GM11168 (cell line): ENCODE data around the gene KRT17.
"Not testable (repeated sequence)": the region's sequence is repeated elsewhere in the genome, so short reads cannot be mapped to it uniquely, and the experiment has no call there.

Experiments
- in situ Hi-C: fragments of 300-500 bp; cut with MboI; formaldehyde crosslinking; loops from one replicate; pipeline ENCODE4 v1.12.0; 2022; ENCODE audit warnings: low sequenced_read_pairs; ENCODE audit not compliant: unreplicated experiment

The KRT17 gene

DNA sequence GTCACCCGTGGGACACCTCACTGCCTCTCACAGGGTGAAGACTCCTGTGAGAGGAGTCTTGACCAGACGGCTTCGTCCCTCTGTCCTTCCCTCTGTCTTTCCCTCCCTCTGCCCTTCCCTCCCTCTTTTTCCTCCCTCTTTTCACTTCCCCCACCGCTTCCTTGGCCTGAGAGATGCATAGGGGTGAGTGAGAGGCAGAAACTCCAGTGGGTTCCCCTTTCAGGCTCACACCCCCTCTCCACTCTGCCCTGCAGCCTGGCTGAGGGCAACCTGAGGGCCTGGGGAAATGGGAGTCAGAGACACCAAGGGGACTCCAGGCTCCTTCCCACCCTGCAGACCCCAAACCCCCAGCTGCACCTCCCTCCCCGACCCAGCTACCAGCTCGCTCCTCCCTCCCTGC, 14.6 kb upstream of the KRT17 start:
- in situ Hi-C loops = no loop called here

- in situ Hi-C loops = no loop called here
These were observed 13.8 kb upstream of the KRT17 start for GRCh38 chr17:41638194-41638593.

DNA sequence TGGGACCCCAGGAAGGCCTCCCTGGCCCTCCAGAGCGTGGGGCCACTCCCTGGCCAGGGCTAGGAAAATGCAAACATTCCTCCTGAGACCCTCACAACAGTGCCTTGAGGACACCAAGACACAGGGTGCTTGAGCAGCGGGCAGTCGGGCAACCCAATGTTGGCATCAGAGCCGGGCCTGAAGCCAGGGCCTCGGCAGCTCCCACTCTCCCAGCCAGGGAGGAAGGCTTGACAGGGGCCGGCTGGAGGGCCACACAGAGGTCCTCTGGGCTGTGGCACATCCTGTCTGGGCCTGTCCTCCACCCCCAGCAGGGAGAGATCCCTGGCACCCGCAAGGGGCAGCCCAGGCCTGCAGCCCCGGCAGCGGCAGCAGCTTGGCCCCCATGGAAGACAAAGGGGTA, 12.3 kb upstream of the KRT17 start:
- in situ Hi-C loops = no loop called here

- in situ Hi-C loops = no loop called here
These were observed 11.0 kb upstream of the KRT17 start for GRCh38 chr17:41635121-41636097.

DNA sequence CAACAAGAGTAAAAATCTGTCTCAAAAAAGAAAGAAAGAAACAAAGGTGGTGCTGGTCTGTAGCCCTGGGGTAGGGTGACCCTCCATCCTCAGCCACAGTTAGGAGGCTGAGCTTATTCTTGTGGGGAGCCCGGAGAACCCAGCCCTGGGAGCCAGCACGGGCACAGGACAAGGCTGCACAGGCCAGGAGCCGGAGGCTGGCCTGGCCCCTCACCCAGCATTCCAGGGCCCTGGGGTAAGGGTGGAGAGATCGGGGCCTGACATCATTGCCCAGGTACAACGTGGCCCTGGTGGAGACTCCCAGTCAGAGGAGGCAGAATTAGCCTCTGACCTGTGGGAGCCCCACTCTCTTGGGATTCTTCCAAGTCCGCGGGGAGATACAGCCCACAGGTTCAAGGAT, 10.3 kb upstream of the KRT17 start:
- in situ Hi-C loops = no loop called here

DNA sequence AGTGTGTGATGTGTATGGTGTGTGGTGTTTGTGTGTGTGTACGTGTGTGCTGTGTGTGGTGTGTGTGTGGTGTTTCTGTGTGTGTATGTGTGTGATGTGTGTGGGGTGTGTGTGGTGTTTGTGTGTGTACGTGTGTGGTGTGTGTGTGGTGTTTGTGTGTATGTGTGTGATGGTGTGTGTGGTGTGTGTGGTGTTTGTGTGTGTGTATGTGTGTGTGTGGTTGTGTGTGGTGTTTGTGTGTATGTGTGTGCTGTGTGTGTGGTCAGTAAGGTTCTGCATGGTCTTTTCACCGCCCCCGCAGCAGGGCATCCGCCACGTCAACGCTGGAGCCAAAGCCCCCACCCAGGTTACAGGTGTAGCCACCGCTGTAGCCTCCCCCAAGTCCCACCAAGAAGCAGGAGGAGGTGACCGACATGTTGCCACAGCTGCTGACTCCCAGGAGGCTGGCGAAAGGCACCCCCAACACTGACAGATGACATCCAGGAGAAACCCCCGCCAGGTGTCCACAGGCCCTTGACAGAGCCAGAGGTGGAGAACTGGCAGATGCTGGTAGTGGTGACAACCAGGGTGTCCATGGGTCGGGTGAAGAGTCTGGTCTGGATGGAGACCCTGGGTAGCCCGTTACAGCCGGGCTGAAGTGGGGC, 9.3 kb upstream of the KRT17 start:
- in situ Hi-C loops = no loop called here

GRCh38 chr17:41632482-41633105, 8.2 kb upstream of the KRT17 start:
- in situ Hi-C loops = no loop called here

DNA sequence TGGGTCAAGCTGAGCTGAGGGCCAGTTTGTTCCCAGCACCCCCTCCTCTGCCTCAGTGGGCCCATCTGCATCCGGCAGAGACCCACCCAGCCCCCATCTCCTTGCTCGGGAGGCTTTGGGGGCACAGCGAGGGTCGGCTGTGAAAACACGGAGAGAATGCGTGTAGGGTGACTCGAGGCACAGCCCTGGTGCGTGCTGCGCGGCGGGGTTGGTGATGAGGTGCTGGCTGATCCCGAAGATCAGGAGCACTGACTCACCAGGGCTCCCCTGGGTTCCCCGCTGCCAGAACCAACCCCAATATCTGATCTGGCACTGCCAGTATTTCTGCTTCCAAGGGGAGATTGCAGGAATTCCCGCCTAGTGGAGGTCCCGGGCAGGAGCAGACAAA, 7.5 kb upstream of the KRT17 start:
- in situ Hi-C loops = no loop called here

DNA sequence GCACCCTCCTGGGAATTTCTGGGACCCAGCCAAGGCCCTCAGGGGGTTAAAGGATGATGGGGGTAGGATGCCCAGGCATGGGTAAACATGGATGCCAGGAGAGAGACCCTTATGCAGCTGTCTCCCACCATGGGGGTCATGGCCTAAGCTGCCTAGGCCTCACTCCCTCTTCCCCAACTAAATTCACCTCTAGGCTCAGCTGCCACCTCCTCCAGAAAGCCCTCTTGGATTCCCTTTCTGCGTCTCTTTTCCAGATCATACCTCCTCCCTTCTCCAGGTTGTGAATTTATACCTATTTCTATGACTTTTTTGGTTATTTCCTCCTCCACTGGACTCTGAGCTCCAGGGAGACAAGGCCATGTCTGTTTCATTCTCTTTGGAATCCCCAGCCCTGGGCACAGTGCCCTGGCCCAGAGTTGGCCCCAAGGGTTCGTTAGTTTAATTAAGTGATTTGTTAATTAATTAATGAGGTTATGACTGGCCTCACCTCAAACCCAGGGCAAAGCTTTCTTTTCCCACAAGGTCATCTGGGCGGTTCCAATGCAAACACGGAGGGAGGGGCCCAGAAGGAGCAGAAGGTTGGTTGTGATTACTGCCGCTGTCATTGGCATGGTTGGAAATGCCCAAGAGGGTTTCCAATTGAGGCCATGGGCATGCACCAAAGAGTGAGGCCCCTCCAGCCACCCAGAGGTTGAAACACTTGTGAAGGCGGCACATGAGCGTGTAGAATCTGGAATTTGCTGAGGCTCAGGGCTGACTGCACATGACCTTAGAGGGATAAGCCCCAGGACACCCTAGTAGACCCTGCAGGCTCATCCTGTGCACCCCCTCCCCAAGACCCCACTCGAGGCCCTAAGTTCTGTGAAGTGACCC, 6.9 kb upstream of the KRT17 start:
- in situ Hi-C loops = no loop called here

DNA sequence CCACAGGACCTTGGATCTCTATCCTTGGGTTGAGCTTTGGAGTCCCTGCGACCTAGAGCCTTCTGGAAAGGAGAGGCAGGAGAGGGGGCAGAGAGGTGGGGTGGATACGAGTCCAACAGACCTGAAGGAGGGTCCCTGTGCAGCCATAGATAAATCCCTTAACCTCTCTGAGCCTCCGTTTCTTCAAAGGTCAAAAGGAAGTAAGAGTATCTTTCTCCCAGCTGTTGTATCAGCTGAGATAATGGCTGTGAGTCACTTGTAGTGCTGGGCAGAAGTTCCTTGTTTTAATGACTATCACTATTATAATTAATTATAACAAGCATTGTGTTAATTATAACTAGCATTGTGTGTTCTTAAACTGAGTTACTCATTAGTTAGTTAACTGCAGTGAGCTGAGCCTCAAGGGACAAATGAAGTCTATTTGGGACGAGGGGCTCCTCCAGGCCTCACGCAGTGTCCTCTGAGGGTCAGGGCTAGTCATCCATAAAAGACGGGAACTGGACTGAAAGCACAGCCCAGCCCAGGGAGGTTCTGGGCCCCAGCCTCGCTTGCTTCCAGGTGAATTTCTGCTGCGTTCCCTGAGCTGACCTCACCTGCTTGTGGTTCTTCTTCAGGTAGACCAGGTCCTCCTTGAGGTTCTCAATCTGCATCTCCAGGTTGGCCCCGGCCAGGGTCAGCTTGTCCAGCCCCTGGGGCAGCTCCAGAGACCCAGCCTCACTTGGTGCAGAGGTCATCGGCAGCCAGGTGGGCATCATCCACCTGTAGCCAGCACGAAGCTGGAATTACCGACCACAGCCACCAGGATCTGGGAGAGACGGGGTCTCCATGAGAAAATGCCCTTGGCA, 5.7 kb upstream of the KRT17 start:
- in situ Hi-C loops = no loop called here

- in situ Hi-C loops = no loop called here
These were observed 4.9 kb upstream of the KRT17 start for GRCh38 chr17:41629316-41629715.

GRCh38 chr17:41628621-41629255, 4.4 kb upstream of the KRT17 start:
- in situ Hi-C loops = not testable (repeated sequence)

DNA sequence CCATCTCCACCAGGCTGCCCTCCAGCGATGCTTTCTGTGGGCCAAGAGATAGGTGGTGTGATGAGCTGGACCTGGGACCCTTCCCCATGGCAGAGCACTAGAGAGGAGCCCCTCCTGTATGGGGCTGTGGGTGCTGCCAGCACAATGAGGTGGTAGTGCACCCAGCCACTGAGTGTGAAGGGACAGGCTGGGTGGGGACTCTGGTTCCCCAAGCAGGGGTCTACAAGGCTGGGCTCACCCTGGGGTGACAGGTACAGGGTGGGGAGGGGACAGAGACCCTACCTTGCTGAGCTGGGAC, 3.6 kb upstream of the KRT17 start:
- in situ Hi-C loops = not testable (repeated sequence)

GRCh38 chr17:41627316-41628072, 3.1 kb upstream of the KRT17 start:
- in situ Hi-C loops = no loop called here

GRCh38 chr17:41626914-41627295, 2.5 kb upstream of the KRT17 start:
- in situ Hi-C loops = not testable (repeated sequence)

DNA sequence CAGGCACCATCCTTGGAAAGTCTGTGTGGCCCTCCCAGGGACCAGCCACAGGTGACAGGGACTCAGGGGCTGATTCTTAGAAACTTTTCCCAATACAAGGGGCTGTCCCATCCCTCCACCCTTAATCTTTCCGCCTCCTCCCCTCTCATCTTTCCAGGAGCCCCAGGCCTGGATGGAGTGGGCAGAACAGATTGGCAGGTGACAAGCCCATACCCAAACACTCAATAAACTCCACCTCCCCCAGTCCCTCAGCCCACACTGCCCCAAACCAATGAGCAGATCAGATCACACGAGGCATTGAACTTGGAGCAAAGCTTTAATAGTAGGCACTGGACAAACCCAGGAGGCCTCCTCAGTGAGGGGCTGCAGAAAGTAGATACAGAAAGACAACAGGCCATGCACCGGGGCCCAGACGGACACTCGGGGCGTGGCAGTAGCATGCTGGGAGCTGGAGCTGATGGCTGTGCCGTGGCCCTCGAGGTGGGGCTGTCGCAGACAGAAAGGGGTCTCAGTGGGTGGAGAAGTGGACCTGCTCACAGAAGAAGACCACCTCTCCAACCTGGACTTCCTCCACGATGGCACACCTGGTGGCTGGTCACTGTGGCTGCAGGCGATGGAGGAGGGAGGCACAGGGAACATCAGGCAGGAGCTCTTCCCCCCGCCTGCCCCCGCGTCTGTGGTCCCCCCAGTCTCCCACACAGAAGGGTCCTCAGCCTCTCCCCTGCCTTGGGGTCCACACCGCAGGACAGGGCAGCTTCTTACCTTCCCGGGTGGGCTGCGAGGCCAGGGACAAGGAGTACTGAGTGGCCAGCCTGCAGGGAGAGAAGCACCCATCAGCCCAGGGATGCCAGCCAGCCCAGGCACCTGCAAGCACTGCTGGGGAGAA, 1.9 kb upstream of the KRT17 start:
- in situ Hi-C loops = not testable (repeated sequence)

GRCh38 chr17:41625602-41626001, 1.2 kb upstream of the KRT17 start:
- in situ Hi-C loops = no loop called here
